IPS DF 4.7 (cell line): ENCODE measurements around the gene RRP7A.
"Not testable (repeated sequence)": the region's sequence is repeated elsewhere in the genome, so short reads cannot be mapped to it uniquely, and the experiment has no call there.

ENCODE experiments used
- DNase-seq: peaks from one replicate; pipeline ENCODE4 v3.0.0-alpha.2; 2013; ENCODE audit warnings: low spot score; ENCODE audit errors: extremely low read depth

The RRP7A gene

DNA sequence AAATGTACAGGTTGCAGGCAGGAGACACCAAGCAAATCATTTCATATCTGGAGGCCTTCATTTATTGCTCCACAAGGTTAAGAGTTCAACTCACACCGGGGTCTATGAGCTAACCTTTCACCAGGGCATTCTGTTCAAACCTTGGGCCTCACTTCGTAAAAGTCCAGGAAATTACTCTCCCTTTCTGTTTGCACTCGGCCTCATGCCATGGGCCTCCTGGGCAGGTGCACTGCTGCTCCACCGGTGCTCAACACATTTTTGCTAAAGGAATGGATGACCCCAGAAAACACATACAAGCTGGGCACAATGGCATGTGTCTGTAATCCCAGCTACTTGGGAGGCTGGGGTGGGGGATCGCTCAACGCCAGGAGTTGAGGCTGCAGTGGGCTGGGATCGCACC lies 16.6 kb upstream of the RRP7A start:
- DNase-seq, result no peak

- not testable (repeated sequence) for DNase-seq
Measured at GRCh38 chr22:42535082-42535731, 15.6 kb upstream of the RRP7A start.

DNA sequence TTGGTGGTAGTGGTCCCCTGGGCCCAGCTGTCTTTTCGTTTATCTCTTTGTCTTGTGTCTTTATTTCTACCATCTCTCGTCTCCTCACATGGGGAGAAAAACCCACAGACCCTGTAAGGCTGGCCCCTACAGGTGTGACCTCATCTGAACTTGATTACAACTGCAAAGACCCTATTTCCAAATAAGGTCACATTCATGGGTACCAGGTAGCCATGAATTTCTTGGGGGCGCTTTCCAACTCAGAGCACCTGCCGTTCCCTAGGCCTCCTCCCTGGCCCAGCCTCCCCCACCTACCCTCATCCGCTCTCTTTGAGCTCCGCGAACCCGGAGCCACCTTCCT lies 14.0 kb upstream of the RRP7A start:
- DNase-seq, result no peak

DNA sequence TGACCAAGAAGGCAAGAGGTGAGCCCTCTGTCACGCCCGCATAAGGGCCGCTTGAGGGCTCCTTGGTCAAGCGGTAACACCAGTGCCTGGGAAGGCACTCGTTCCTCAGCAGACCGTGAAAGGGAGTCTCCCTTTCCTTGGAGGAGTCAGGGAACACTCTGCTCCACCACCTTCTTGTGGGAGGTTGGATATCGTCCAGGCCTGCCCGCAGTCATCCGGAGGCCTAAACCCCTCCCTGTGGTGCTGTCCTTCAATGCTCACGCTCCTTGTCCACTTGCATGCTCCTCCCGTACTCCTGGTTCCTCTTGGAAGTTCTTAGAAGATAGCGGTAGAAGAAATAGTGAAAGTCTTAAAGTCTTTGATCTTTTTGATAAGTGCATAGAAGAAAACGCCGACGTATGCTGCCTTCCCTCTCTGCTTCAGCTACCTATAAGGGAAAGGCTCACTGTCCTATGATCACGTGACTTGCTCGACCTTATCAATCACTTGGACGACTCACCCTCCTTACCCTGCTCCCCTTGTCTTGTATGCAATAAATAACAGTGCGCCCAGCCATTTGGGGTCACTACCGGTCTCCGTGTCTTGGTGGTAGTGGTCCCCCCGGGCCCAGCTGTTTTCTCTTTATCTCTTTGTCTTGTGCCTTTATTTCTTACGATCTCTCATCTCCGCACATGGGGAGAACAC lies 11.9 kb upstream of the RRP7A start:
- DNase-seq, result not testable (repeated sequence)

DNA sequence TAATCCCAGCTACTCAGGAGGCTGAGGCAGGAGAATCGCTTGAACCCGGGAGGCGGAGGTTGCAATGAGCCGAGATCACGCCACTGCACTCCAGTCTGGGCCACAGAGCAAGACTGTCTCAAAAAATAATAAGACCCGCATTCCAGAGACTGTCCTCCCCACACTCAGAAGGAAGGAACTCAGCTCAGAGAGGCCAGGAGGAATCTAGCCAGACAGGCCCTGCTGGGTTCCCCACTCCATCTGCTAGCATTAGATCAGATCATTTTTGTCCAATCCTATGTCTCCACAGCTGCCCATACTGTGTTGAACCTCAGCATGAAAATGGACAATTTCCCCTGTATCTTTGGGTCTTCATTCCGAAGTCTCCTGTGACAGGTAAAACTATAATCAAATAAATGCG lies 9.8 kb upstream of the RRP7A start:
- not testable (repeated sequence) for DNase-seq

DNA sequence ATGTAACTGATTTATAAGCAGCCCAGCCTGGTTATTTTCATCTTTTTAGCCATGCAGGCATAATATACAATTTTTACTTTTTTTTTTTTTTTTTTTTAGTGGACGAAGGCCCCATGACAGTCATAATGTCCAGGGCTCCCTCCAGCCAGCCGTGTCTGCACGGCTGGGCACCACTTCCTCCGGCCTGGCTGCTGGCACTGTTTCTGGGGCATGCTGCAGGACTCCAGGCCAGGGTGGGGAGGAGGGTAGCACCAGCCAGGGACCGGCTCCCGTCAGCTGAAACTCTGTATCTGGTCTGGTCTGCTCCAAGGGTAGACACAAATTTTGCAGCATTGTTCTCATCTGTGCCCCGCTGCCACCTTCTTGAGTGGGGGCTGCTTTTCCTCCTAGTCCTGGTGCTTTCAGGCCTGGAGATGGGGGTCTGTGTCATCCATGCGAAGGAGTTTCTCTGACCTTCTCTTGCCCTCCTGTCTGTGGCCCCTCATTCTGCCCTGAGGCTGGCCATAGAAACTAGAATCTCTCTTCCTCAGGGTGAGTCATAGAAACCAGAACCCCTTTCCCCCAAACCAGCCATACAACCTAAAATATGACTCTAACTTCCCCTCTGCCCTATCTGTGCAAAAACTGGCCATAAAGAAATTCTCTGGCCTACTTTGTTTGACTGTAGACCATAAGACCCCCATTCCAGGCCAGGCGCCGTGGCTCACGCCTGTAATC lies 9.2 kb upstream of the RRP7A start:
- DNase-seq, result no peak

DNA sequence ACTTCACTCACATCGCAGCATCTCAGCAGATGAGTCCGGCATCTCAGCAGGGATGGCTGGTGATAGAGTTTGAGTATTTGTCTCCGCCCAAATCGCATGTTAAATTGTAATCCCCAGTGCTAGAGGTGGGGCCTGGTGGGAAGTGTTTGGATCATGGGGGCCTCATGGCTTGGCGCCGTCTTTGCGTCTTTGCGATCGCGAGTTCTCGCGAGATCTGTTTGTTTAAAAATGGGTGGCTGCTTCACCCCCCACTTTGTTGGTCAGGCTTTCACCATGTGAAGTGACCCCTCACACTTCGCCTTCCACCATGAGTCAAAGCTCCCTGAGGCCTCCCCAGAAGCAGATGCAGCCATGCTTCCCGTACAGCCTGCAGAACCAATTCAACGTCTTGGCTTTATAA lies 3.0 kb upstream of the RRP7A start:
- no peak for DNase-seq

DNA sequence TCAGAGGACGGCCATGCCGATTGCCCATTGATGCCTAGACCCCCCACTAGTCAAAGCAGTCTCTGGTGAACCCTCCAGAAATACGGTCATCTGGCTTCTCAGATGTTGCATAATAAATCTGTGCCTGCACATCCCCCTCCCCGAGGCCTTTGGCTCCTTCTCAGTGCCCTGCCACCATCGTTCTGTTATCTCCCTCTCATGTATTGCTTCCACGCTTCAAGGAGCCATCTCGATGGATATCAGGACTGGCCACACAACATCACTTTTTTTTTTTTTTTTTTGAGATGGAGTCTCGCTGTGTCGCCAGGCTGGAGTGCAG lies 1.6 kb upstream of the RRP7A start:
- no peak for DNase-seq

DNA sequence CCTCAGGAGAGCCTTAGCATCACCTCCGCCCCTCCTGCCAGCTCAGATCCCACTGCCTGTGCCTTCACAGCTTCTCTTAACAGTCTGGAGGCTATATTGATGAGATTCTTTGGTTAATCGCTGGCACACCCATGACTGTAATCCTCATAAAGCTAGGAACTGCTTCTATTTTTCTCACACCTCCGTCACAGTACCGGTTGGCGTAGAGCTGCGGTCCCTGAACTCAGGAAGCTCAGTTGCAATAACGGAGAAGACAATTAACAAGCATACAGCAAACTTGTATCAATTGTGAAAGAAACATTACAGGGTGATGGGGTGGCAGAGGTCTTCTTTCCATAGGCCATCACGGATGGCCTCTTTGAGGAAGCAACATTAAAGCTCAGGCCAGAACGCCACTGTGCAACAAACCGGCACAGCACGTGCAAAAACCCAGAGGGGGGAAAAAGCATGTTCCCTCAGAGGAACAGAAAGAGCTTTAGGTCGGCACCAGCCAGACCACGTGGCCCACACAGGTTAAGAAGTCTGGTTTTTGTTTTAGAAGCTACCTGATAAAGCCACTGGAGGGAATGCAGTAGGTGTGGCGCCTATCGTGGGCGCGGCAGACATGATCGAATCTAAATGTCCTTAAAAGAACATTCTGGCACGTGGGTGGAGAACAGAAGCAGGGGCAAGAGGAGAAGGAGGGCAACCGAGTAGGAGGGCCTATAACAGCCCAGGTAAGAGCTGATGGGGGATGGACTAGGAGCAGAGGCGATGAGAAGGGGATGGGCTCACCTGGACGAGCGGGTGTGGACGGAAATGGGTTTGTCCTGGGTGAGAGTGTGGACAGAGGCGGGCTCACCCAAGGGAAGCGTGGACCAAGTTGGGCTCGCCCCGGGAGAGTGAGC lies 715 bp downstream of the RRP7A start:
- not testable (repeated sequence) for DNase-seq

DNA sequence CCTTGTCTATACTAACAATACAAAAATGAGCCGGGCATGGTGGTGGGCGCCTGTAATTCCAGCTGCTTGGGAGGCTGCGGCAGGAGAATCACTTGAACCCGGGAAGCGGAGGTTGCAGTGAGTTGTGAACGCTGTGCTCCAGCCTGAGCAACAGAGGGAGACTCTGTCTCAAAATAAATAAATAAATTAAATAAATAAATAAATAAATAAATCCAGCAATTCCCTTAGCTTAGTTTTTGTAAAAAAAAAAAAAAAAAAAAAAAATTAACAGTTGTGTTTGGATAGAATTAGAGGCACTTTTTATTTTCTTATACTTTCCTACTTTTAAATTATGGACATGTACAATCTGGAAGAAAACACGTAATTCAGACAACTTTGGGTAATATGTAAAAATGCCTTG lies 2.5 kb downstream of the RRP7A start:
- DNase-seq, result not testable (repeated sequence)

GRCh38 chr22:42515896-42516295 lies 3.7 kb downstream of the RRP7A start:
- no peak for DNase-seq

- not testable (repeated sequence) for DNase-seq
Measured at GRCh38 chr22:42515304-42515703, 4.3 kb downstream of the RRP7A start.

- not testable (repeated sequence) for DNase-seq
Measured at GRCh38 chr22:42514331-42514730, 5.3 kb downstream of the RRP7A start.

DNA sequence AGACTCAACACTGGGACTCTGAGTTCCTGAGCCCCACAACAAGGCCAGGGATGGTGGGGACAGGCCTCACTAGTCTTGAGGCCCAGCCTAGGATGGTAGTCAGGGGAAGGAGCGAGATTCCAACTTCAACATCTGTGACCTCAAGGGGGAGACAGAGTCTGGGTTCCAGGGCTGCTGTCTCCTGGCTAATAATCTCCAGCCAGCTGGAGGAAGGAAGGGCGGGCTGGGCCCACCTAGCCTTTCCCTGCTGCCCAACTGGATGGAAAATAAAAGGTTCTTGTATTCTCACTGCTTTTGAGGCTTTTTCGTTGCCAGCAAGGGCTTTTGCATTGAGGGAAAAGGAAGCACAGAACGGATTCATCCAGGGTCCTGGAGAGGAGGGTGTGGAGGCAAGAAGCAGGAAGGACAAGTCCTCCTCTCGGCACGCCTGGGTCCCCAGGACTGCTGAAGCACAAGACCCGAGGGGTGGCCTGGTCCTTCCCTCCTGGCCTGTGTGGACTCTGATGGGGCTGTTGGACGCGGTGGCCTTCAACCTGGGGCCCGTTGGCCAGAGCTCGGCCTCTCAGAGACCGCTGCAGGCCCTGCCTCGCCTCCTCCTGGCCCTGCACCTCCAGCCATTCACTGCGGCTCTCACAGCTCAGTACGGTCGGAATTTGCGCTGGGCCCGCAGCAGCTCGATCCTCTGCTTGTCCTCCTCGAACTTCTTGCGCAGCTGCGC lies 7.2 kb downstream of the RRP7A start:
- DNase-seq, result not testable (repeated sequence)

GRCh38 chr22:42511401-42511891 lies 8.2 kb downstream of the RRP7A start:
- DNase-seq, result no peak

DNA sequence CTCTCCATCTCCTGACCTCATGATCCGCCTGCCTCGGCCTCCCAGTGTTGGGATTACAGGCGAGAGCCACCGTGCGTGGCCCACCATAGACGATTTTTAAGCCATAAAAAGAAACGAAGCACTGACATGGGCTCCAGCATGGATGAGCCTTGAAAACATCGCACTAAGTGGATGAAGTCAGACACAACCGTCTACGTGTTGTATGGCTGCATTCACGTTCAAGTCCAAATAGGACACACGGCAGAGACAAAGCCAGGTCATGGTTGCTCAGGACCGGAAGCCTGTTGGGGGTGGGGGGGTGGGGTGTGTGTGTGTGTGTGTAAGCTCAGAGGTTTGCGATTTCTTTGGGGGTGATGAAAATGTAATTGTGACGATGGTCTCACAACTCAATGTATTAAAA lies 10.0 kb downstream of the RRP7A start:
- DNase-seq, result no peak

DNA sequence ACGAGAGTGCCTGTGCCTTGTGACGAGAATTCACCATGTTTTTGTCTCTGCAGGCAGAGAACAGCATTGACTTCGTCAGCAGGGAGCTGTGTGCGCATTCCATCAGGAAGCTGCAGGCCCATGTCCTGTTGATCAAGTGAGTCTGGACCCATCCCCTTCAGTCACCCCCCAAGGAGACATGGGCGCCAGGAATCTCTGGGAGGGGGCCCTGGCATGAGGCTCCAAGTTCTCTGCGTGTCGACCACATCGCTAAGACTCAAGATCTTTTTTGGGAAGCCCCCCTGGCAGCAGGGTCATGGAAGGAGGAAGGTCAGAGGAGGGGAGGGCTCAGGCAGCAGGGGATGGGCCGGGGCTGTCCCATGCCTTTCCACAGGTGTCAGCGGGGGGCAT lies 10.6 kb downstream of the RRP7A start:
- DNase-seq, result not testable (repeated sequence)

- DNase-seq, result not testable (repeated sequence)
Measured at GRCh38 chr22:42508327-42508974, 11.1 kb downstream of the RRP7A start.

DNA sequence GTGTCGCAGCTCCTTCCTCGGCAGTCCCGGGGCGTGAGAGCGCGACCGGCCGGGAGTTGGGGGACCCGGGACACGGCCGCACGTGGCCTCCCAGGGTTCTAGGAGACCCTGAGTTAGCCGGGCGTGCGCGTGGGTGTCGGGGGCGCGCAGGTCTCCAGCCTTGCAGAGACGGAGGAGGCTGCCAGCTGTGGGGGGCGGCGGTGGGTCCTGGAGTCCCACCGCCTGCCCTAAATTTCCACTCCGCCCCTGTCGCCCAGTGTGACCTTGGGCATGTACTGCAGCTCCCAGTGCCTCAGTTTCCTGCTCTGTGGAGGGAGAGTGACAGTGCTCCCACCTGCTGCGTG lies 18.8 kb downstream of the RRP7A start:
- DNase-seq, result no peak

DNA sequence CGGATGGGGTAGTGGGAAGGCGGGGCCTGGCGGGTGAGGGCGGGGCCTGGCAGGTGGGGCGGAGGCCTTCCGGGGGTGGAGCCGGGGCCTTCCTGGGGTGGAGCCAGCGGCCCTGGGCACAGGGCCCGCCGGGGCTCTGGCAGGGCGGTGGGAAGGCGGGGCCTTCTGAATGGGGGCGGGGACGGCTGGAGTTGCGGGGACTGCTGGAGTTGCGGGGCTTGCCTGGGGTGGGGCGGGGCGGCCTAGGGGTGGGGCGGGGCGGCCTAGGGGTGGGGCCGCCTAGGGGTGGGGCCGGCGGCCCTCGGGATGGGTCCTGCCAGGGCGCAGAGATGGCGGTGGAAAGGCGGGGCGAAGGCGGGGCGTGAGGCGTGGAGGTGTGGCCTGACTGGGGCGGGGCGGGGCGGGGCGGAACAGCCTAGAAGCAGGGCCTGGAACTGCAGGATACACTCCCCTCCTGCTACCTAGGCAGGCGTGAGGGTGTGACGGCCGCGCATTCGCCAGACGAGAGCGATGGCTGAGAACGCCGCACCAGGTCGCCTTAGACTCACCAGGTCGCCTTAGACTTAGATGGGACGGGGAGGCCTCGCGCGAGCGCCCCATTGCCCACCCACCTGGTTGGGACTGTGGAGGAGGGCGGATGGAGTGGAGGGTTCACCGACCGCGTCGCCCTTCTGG lies 19.3 kb downstream of the RRP7A start:
- DNase-seq, result no peak
